Colonic mucosa (tissue), 4 donors: ENCODE data around the gene ARHGAP4. TPM values are rescaled to one million over a fixed set of nuclear protein-coding genes. Genes with fewer than 3 reads are reported as not detected.

Experiments
- DNase-seq: peaks from one replicate; pipeline ENCODE4 v3.0.0-alpha.2; 2020
- H3K27ac ChIP-seq: fragments of 200-600 bp; one replicate; pipeline ENCODE4 v1.8.0; 2021
- H3K27me3 ChIP-seq: fragments of 200-600 bp; one replicate; pipeline ENCODE4 v1.8.0; 2021
- H3K36me3 ChIP-seq: fragments of 200-600 bp; one replicate; pipeline ENCODE4 v1.8.0; 2021
- H3K4me1 ChIP-seq: fragments of 200-600 bp; one replicate; pipeline ENCODE4 v1.8.0; 2021; ENCODE audit warnings: mild to moderate bottlenecking
- H3K4me3 ChIP-seq: fragments of 200-600 bp; one replicate; pipeline ENCODE4 v1.8.0; 2021
- H3K9ac ChIP-seq, 2 donors: one replicate each; pipeline ENCODE4 v1.7.0; 2013; ENCODE audit warnings: control low read depth in 2 of 2, low read depth in 2 of 2, low read length in 2 of 2
- H3K9me3 ChIP-seq: fragments of 200-600 bp; one replicate; pipeline ENCODE4 v1.8.0; 2021
- intact Hi-C: fragments of 100-400 bp; cut with DNase I; formaldehyde crosslinking; loops from one replicate; pipeline ENCODE4 v1.14.1; 2022
- total RNA-seq, 2 donors: library from RNA; stranded (reverse); fragmentation: NEBNext Ultra II Directional in 1 of 2; extraction: Animal tissue kit (Norgen Biotek cat#: 25700) in 1 of 2; gene quantifications; one replicate each; pipeline ENCODE4 v1.2.1, GENCODE V29; 2021
- TF ChIP-seq, protein P1 (sequence below): fragments of 200-600 bp; IDR thresholded peaks from one replicate; pipeline ENCODE4 v1.8.0; 2022; ENCODE audit warnings: antibody characterized with exemption, mild to moderate bottlenecking
- donor health status: healthy.
- donor health status: DM: no; HTN: no; CAD: no.
- donor health status: DM: no; HTN: no; CAD: no.

Gene ARHGAP4
- total RNA-seq, result 10 to 100 TPM; 19.9 to 30.0 TPM

- Histone ChIP-seq H3K4me1 (no peaks in the 10 kb centered on the region), H3K9ac (peak within 1 kb of the TSS; percentile 75 to 90), H3K9me3 (no peaks in the 10 kb centered on the region), H3K27ac (peak within 1 kb of the TSS; percentile 90), H3K36me3 (no peaks in the 10 kb centered on the region), H3K27me3 (peaks cover under 1% of the 10 kb centered on the region), H3K4me3 (peak within 1 kb of the TSS; percentile 42)
- intact Hi-C loops, result no loop called here
- TF ChIP-seq, protein P1, sequence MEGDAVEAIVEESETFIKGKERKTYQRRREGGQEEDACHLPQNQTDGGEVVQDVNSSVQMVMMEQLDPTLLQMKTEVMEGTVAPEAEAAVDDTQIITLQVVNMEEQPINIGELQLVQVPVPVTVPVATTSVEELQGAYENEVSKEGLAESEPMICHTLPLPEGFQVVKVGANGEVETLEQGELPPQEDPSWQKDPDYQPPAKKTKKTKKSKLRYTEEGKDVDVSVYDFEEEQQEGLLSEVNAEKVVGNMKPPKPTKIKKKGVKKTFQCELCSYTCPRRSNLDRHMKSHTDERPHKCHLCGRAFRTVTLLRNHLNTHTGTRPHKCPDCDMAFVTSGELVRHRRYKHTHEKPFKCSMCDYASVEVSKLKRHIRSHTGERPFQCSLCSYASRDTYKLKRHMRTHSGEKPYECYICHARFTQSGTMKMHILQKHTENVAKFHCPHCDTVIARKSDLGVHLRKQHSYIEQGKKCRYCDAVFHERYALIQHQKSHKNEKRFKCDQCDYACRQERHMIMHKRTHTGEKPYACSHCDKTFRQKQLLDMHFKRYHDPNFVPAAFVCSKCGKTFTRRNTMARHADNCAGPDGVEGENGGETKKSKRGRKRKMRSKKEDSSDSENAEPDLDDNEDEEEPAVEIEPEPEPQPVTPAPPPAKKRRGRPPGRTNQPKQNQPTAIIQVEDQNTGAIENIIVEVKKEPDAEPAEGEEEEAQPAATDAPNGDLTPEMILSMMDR, result no peak
- no peak for DNase-seq
Measured at GRCh38 chrX:153925739-153926551, at the start of gene ARHGAP4. TSS of gene ARHGAP4 (minus strand) at chrX:153926264. CDS start at chrX:153926202, 62 bp downstream.

DNA sequence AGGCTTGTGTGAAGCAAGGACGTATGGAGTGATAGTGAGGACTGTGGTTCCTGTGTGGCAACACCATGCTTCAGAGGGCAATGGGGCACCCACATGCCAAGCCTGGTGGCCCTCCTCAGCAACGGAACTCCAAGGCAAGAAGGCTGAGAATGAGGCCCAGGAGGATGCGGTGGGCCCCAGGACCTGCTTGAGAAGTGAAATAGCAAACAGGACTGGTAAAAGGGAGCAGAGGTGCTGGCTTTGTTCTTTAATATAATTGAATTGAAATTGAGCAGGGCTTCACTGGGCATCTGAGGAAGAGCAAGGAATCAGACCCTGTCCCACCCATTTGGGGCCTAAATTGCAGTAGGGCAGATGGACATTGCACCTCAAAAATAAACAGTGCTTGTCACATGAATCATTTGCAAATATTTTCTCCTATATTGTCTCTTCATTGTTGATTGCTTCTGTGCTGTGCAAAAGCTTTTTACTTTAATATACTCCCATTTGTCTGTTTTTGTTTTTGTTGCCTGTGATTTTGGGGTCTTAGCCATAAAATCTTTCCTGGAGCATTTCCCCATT is 48.7 kb upstream of the ARHGAP4 start:
- Histone ChIP-seq H3K4me3 (no peak overlapping the region), H3K27ac (peak overlapping the region; percentile 98), H3K9ac (peak overlapping the region in 1 of 2 donors; percentile 72), H3K9me3 (no peaks in the 10 kb centered on the region), H3K36me3 (no peaks in the 10 kb centered on the region), H3K4me1 (peaks cover 10% of the 10 kb centered on the region), H3K27me3 (no peaks in the 10 kb centered on the region)
- intact Hi-C loops, result no loop called here
- TF ChIP-seq, protein P1, result no peak
- no peak for DNase-seq

DNA sequence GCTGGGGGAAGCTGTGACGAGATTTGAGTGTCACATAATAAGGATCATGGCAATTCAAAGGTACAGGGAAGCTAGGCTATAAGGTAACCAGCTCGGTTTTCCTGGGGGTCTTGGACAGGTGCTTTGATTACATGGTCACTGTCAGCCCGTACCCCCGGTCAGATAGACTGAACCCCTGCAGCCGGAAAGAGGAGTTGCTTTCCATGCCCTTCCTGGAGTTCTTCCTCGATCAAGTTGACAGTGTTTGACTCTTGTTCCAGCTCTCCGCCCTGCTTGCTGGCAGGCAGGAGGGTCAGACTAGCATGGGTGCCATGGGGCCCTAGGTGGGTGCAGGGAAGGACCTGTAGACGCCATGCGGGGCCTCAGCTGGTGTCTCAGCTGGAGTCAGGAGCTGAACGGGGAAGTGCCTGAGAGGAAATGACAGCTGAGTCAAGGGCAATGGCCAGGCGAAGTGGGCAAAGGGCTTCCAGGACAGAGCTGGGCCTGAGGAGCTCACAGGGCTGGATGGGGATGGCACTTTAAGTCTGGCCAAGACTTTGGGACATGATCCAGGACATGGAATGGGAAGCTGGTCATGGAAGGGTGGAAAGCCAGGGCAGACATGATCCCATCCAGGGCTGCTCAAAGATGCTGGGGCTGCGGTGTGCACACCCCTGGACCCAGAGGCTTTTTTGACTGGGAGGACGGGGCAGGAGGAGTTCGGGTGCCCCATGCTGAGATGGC is 48.1 kb upstream of the ARHGAP4 start:
- Histone ChIP-seq H3K9me3 (no peaks in the 10 kb centered on the region), H3K9ac (peak overlapping the region; percentile 66 to 72), H3K27ac (peak overlapping the region; percentile 98), H3K36me3 (no peaks in the 10 kb centered on the region), H3K4me3 (no peak overlapping the region), H3K27me3 (no peaks in the 10 kb centered on the region), H3K4me1 (peaks cover 10% of the 10 kb centered on the region)
- TF ChIP-seq, protein P1, result no peak
- no peak for DNase-seq
- intact Hi-C loops, result no loop called here

- TF ChIP-seq, protein P1, result no peak
- no peaks in the 10 kb centered on the region for H3K27me3 ChIP-seq
- peak overlapping the region; percentile 48 for H3K4me3 ChIP-seq
- peak overlapping the region; percentile 98 for H3K27ac ChIP-seq
- H3K4me1 ChIP-seq, result peaks cover 11% of the 10 kb centered on the region
- intact Hi-C loops, result no loop called here
- DNase-seq, result no peak
- no peaks in the 10 kb centered on the region for H3K36me3 ChIP-seq
- no peaks in the 10 kb centered on the region for H3K9me3 ChIP-seq
- peak overlapping the region; percentile 72 to 88 for H3K9ac ChIP-seq
Measured at GRCh38 chrX:153973127-153974002, 47.3 kb upstream of the ARHGAP4 start.
